ENCODE measurements around the gene SUSD3. TPM values are rescaled to one million over a fixed set of nuclear protein-coding genes. Genes with fewer than 3 reads are reported as not detected.

The SUSD3 gene
- total and polyA plus RNA-seq, 4 experiments from 2014 or later, result 58.3 to 199 (median 106) TPM

DNA sequence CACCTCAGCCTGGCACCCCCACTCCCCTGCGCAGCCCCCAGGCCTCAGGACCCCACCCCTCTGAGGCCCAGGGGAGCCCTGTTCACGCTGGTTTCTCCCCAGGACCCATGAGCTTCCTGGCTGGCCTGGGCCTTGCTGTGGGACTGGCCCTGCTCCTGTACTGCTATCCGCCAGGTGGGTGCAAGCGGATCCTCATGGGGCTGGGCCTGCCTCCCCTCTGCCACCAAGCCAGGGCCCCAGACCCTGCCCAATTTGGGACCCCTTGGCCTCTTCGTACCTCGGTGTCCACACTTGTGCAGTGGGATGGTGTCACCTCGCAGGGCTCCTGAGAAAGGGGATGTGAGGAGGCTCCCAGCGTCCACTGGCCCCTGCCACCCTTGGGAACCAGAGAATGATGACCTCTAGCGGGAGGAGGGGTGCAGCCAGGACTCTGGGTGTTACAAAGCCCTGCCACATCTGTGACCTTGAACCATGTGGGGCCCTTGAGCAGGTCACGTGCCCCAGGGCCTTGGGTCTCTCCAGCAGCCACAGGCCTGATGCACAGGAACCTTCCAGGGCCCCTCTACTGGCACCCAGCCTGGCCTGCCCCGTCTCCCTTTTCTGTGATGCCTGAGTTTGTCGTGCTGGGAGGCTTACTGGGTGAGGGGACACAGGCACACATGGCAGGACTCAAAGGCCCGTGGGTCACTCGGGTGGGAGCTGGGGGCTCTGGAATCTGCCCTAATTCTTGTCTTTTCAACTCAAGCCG is 53.8 kb downstream of the SUSD3 start:
- Histone ChIP-seq H3K4me3 (ENCODE audit: low read length in 2 of 2) (no peak overlapping the region), H3K9me3 (ENCODE audit: control insufficient read depth in 1 of 2, low read length in 2 of 2) (no peaks in the 10 kb centered on the region), H3K27ac (ENCODE audit: low read depth, low read length) (no peak overlapping the region), H3K4me1 (ENCODE audit: insufficient read depth, low read length) (peaks cover 29% of the 10 kb centered on the region), H3K36me3 (ENCODE audit: insufficient read depth, low read length) (peaks cover 27% of the 10 kb centered on the region), H3K27me3 (ENCODE audit: insufficient read depth, low read length) (no peaks in the 10 kb centered on the region)
- DNase-seq, result peak in 1 of 5 donors; percentile 31
- H3K9me3 Mint-ChIP-seq, result no peaks in the 10 kb centered on the region
- no peak overlapping the region for H3K4me3 Mint-ChIP-seq
- peaks cover 6 to 31% (median 20%) of the 10 kb centered on the region in 4 donors for H3K4me1 Mint-ChIP-seq
- peaks cover 13 to 39% of the 10 kb centered on the region in 2 donors for H3K36me3 Mint-ChIP-seq
- ChIA-PET CTCF (ENCODE audit: partially characterized antibody) (interaction anchor here (1.0 to 1.1 kb wide), 2 partner anchors 188 to 190 kb away, joined by 3 to 4 read pairs; no protein-coding TSS in a partner anchor), POLR2A (ENCODE audit: partially characterized antibody) (interaction anchor here (0.6 to 1.7 kb wide), 3 partner anchors 17 to 32 kb away, joined by 3 read pairs; no protein-coding TSS in a partner anchor)
- intact Hi-C loops (cut with micrococcal nuclease), result no loop called here
- H3K27me3 Mint-ChIP-seq, result no peaks in the 10 kb centered on the region
- H3K27ac Mint-ChIP-seq, result peak overlapping the region in 2 of 7 donors; percentile 4 to 21

DNA sequence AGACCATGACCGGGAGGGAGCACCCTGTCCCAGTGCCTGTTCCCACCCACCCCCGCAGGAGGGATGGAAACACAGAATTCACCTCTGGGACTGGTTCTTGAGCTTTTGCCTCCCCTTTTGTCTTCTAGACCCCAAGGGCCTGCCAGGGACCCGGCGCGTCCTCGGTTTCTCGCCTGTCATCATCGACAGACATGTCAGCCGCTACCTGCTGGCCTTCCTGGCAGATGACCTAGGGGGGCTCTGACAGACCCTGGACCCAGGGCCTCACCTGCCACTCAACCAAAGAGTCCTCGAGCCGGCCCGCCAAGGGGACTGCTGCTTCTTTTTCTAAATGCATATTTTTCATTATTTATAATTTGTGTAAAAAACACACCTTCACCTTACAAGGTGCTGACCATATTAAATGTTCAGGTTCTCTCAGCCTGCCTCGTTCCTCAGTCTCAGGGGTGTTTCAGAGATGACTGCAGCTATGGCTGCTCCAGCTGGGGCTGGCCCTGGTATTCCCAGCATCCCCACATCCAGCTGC is 54.4 kb downstream of the SUSD3 start:
- Mint-ChIP-seq H3K36me3 (peaks cover 9 to 36% of the 10 kb centered on the region in 2 donors), H3K27me3 (no peaks in the 10 kb centered on the region), H3K4me3 (no peak overlapping the region), H3K4me1 (peaks cover 5 to 25% (median 16%) of the 10 kb centered on the region in 4 donors), H3K9me3 (no peaks in the 10 kb centered on the region), H3K27ac (peak overlapping the region in 3 of 7 donors; percentile 4 to 57 (median 41))
- Histone ChIP-seq H3K27me3 (ENCODE audit: insufficient read depth, low read length) (no peaks in the 10 kb centered on the region), H3K36me3 (ENCODE audit: insufficient read depth, low read length) (peaks cover 27% of the 10 kb centered on the region), H3K9me3 (ENCODE audit: control insufficient read depth in 1 of 2, low read length in 2 of 2) (no peaks in the 10 kb centered on the region), H3K4me3 (ENCODE audit: low read length in 2 of 2) (no peak overlapping the region), H3K27ac (ENCODE audit: low read depth, low read length) (no peak overlapping the region), H3K4me1 (ENCODE audit: insufficient read depth, low read length) (peaks cover 22% of the 10 kb centered on the region)
- ChIA-PET CTCF (ENCODE audit: partially characterized antibody) (interaction anchor here (1.0 kb wide), 1 partner anchor 190 kb away, joined by 3 read pairs; no protein-coding TSS in a partner anchor), POLR2A (ENCODE audit: partially characterized antibody) (interaction anchor here (0.6 to 1.7 kb wide), 4 partner anchors 16 to 454 kb away, joined by 3 read pairs; no protein-coding TSS in a partner anchor)
- DNase-seq, result peak in 1 of 5 donors; percentile 42
- intact Hi-C loops (cut with micrococcal nuclease), result no loop called here

DNA sequence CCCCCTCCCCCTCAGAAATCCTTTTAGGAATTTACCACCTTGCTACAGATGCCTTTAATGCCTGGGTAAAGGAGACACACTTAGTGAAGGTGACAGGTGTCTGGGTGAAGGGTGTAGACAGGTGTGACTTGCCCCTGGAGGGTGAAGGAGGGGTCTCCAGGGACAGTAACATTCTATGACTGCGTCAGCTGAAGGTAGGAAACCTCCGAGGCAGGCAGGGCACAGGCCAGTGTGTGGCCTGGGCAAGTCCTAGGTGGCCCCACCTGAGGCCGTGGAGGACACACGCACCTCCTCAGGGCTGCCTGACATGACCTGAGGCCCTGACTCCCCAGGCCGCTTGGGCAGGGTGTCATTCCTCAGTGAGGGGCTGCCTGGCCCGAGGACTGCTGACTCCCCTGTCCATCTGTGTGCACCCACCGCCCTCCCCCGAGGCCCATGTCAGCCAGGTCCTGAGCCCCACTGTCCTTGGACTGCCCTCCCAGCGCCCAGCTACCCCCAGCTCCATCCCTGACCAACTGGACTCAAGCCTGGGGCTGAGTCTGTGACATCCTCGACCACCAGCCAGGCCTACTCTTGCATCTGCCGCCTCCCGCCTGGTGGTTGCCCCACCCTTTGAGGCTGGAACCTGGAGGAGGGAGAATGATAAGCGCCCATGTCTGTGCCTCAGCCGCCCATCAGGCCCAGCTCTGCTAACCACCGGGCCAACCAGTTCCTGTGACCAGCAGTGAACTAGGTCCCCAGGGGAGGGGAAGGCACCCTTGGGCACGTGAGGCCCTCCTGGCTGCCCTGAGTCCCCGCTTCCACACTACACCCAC is 55.9 kb downstream of the SUSD3 start:
- H3K4me1 ChIP-seq (ENCODE audit: insufficient read depth, low read length), result peaks cover 11% of the 10 kb centered on the region
- H3K4me3 ChIP-seq (ENCODE audit: low read length in 2 of 2), result no peak overlapping the region
- ChIA-PET CTCF (ENCODE audit: partially characterized antibody) (no interaction called here), POLR2A (ENCODE audit: partially characterized antibody) (interaction anchor here (2.0 kb wide), 1 partner anchor 19 kb away, joined by 6 read pairs; the partner anchor contains the start of gene NINJ1)
- peak overlapping the region in 6 of 7 donors; percentile 36 to 80 (median 67) for H3K27ac Mint-ChIP-seq
- H3K27ac ChIP-seq (ENCODE audit: low read depth, low read length), result no peak overlapping the region
- H3K36me3 ChIP-seq (ENCODE audit: insufficient read depth, low read length), result peaks cover 27% of the 10 kb centered on the region
- peaks cover 4 to 27% of the 10 kb centered on the region in 2 donors for H3K36me3 Mint-ChIP-seq
- H3K4me3 Mint-ChIP-seq, result peak overlapping the region in 1 of 8 donors; percentile 11
- H3K9me3 ChIP-seq (ENCODE audit: control insufficient read depth in 1 of 2, low read length in 2 of 2), result no peaks in the 10 kb centered on the region
- H3K27me3 Mint-ChIP-seq, result no peaks in the 10 kb centered on the region
- no peaks in the 10 kb centered on the region for H3K27me3 ChIP-seq (ENCODE audit: insufficient read depth, low read length)
- no peaks in the 10 kb centered on the region for H3K9me3 Mint-ChIP-seq
- H3K4me1 Mint-ChIP-seq, result peaks cover 4 to 17% (median 11%) of the 10 kb centered on the region in 4 donors
- DNase-seq, result peak in 1 of 5 donors; percentile 36
- intact Hi-C loops (cut with micrococcal nuclease), result no loop called here

DNA sequence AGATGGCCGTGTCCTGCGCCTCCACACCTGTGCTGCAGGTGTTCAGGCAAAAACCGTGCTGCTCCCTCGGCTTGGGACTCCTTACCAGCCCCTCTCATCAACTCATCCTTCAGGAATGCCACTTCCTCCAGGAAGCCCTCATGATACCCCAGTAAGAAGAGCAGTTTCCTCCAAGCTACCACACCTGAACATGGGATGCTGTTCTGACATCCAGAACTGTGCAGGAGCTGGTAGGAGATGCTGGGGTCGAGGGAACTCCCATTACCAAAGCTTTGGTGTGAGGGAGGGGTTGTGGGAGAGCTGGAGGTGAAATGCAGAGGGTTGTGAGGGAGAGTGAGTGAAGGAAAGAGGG is 56.5 kb downstream of the SUSD3 start:
- no peak for DNase-seq
- CTCF ChIA-PET (ENCODE audit: partially characterized antibody), result no interaction called here
- Mint-ChIP-seq H3K36me3 (peaks cover 4 to 28% of the 10 kb centered on the region in 2 donors), H3K4me1 (peaks cover 8 to 18% (median 17%) of the 10 kb centered on the region in 4 donors), H3K9me3 (no peaks in the 10 kb centered on the region), H3K4me3 (peak overlapping the region in 1 of 8 donors; percentile 11), H3K27me3 (no peaks in the 10 kb centered on the region), H3K27ac (peak overlapping the region in 6 of 7 donors; percentile 62 to 86 (median 70))
- H3K27ac ChIP-seq (ENCODE audit: low read depth, low read length), result no peak overlapping the region
- H3K27me3 ChIP-seq (ENCODE audit: insufficient read depth, low read length), result no peaks in the 10 kb centered on the region
- H3K36me3 ChIP-seq (ENCODE audit: insufficient read depth, low read length), result peaks cover 27% of the 10 kb centered on the region
- H3K4me3 ChIP-seq (ENCODE audit: low read length in 2 of 2), result no peak overlapping the region
- no peaks in the 10 kb centered on the region for H3K9me3 ChIP-seq (ENCODE audit: control insufficient read depth in 1 of 2, low read length in 2 of 2)
- POLR2A ChIA-PET (ENCODE audit: partially characterized antibody), result interaction anchor here (2.0 kb wide), 1 partner anchor 19 kb away, joined by 6 read pairs; the partner anchor contains the start of gene NINJ1
- peaks cover 15% of the 10 kb centered on the region for H3K4me1 ChIP-seq (ENCODE audit: insufficient read depth, low read length)
- intact Hi-C loops (cut with micrococcal nuclease), result no loop called here

DNA sequence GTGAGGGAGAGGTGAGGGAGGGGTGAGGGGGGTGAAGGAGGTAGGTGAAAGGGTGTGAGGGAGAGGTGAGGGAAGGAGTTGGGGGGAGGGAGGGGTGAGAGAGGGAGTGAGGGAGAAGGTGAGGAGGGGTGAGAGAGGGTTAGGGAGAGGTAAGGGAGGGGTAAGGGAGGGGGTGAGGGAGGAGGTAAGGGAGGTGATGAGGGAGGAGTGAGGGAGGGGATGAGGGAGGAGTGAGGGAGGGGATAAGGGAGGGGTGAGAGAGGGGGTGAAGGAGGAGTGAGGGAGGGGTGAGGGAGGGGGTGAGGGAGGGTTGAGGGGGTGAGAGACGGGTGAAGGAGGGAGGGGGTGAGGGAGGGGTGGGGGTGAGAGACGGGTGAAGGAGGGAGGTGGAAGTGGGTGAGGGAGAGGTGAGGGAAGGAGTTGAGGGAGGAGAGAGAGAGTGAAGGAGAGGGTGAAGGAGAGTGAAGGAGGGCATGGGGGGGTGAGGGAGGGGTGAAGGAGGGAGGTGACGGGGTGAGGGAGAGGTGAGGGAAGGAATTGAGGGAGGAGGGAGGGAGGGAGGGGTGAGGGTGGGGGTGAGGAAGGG is 57.1 kb downstream of the SUSD3 start:
- Mint-ChIP-seq H3K27ac (peak overlapping the region in 1 of 7 donors; percentile 62), H3K4me3 (no peak overlapping the region), H3K36me3 (peaks cover 4 to 27% of the 10 kb centered on the region in 2 donors), H3K4me1 (peaks cover 12 to 25% (median 22%) of the 10 kb centered on the region in 4 donors), H3K27me3 (no peaks in the 10 kb centered on the region), H3K9me3 (no peaks in the 10 kb centered on the region)
- intact Hi-C loops (cut with micrococcal nuclease), result no loop called here
- Histone ChIP-seq H3K4me3 (ENCODE audit: low read length in 2 of 2) (no peak overlapping the region), H3K36me3 (ENCODE audit: insufficient read depth, low read length) (peaks cover 22% of the 10 kb centered on the region), H3K27ac (ENCODE audit: low read depth, low read length) (no peak overlapping the region), H3K9me3 (ENCODE audit: control insufficient read depth in 1 of 2, low read length in 2 of 2) (no peaks in the 10 kb centered on the region), H3K4me1 (ENCODE audit: insufficient read depth, low read length) (peaks cover 21% of the 10 kb centered on the region), H3K27me3 (ENCODE audit: insufficient read depth, low read length) (no peaks in the 10 kb centered on the region)
- ChIA-PET POLR2A (ENCODE audit: partially characterized antibody) (interaction anchor here (1.0 to 2.0 kb wide), 2 partner anchors 18 to 28 kb away, joined by 3 to 6 read pairs; partner anchors contain the start of gene NINJ1), CTCF (ENCODE audit: partially characterized antibody) (interaction anchor here (1.9 kb wide), 1 partner anchor 9 kb away, joined by 6 read pairs; no protein-coding TSS in a partner anchor)
- DNase-seq, result peak in 1 of 5 donors; percentile 58

DNA sequence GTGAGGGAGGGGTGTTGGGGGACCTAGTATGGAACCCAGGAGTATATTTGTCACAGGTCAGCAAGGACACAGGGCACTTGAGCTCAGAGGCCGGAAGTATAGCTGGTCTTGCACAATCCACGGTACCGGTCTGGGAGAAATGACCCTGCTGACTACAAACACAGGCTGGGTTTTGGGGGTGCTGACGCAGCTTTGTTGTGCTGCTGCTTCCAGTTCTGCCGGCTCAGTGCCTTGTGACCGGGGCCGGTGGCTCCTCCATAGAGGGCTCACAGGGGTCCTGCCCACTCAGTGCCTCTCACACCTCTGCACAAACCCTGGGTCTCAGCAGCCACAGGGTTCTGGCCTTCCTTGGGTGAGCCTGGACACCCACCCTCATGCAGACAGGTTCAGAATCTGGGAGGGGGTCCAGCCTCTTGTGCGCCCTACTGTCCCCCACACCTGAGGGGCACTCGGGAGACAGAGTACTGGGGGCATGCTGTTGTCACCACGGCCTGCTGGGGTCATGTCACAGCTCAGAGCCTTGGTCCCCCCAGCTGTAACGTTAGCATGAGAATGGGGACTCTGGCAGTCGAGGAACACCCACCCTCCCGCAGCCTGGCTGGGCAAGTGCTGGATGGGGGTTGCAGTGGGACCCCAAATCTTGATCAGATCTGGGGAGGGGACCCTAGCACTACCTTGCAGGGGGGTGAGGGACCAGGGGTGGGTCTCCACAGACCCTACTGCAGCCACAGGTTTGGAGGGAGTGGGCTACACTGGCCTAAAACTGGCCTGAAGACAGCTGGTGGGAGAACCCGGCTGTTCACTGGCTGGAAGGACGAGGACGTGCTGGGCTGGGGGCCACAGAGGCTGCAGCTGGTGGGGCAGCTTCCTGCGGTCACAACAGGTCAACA is 57.8 kb downstream of the SUSD3 start:
- Histone ChIP-seq H3K4me3 (ENCODE audit: low read length in 2 of 2) (no peak overlapping the region), H3K4me1 (ENCODE audit: insufficient read depth, low read length) (peaks cover 21% of the 10 kb centered on the region), H3K27me3 (ENCODE audit: insufficient read depth, low read length) (no peaks in the 10 kb centered on the region), H3K27ac (ENCODE audit: low read depth, low read length) (no peak overlapping the region), H3K9me3 (ENCODE audit: control insufficient read depth in 1 of 2, low read length in 2 of 2) (no peaks in the 10 kb centered on the region), H3K36me3 (ENCODE audit: insufficient read depth, low read length) (peaks cover 16% of the 10 kb centered on the region)
- H3K9me3 Mint-ChIP-seq, result no peaks in the 10 kb centered on the region
- DNase-seq, result peak in 1 of 5 donors; percentile 39
- intact Hi-C loops (cut with micrococcal nuclease), result no loop called here
- no peak overlapping the region for H3K4me3 Mint-ChIP-seq
- ChIA-PET CTCF (ENCODE audit: partially characterized antibody) (interaction anchor here (1.9 kb wide), 1 partner anchor 10 kb away, joined by 6 read pairs; no protein-coding TSS in a partner anchor), POLR2A (ENCODE audit: partially characterized antibody) (interaction anchor here (0.9 to 2.0 kb wide), 5 partner anchors 16 to 27 kb away, joined by 3 to 6 read pairs (median 3); partner anchors contain the start of genes CARD19 and NINJ1)
- no peaks in the 10 kb centered on the region for H3K27me3 Mint-ChIP-seq
- H3K27ac Mint-ChIP-seq, result peak overlapping the region in 3 of 7 donors; percentile 15 to 81 (median 41)
- peaks cover 12 to 25% (median 21%) of the 10 kb centered on the region in 4 donors for H3K4me1 Mint-ChIP-seq
- H3K36me3 Mint-ChIP-seq, result peaks cover 0 to 25% of the 10 kb centered on the region in 2 donors
